ENCODE measurements around the gene LATS2.

Gene LATS2

DNA sequence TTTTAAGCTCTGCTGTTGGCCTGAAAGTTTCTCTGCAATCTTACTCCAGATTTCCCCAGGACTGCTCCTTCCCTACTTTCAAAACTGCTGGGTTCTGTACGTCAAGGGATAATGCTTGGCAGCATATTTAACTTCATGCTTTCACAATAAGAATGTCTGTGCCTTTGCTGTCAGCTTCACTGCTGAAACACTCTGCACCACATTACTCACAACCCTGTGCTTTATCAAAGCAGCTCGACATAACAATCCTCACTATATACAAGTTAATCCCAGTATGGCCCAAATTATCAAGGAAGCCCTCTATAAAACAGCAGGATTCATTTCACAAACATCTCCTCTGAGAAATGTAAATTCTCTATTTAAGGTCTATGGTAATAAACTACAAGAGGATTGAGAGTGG is 17.5 kb downstream of the LATS2 start:
- DNase-seq = no peak
- Histone ChIP-seq H3K27ac (peak overlapping the region in 1 of 2 donors; percentile 43), H3K36me3 (peaks cover 0 to 4% (median 4%) of the 10 kb centered on the region in 3 donors), H3K27me3 (no peaks in the 10 kb centered on the region), H3K9me3 (no peaks in the 10 kb centered on the region), H3K4me3 (no peak overlapping the region), H3K4me1 (peaks cover 0 to 94% (median 46%) of the 10 kb centered on the region in 4 donors)
- TF ChIP-seq, protein P1, sequence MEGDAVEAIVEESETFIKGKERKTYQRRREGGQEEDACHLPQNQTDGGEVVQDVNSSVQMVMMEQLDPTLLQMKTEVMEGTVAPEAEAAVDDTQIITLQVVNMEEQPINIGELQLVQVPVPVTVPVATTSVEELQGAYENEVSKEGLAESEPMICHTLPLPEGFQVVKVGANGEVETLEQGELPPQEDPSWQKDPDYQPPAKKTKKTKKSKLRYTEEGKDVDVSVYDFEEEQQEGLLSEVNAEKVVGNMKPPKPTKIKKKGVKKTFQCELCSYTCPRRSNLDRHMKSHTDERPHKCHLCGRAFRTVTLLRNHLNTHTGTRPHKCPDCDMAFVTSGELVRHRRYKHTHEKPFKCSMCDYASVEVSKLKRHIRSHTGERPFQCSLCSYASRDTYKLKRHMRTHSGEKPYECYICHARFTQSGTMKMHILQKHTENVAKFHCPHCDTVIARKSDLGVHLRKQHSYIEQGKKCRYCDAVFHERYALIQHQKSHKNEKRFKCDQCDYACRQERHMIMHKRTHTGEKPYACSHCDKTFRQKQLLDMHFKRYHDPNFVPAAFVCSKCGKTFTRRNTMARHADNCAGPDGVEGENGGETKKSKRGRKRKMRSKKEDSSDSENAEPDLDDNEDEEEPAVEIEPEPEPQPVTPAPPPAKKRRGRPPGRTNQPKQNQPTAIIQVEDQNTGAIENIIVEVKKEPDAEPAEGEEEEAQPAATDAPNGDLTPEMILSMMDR (IDR thresholded peaks at IDR 0.05) = no peak
- intact Hi-C loops (cut with DNase I; ENCODE audit: low total_unique reads) = no loop called here

DNA sequence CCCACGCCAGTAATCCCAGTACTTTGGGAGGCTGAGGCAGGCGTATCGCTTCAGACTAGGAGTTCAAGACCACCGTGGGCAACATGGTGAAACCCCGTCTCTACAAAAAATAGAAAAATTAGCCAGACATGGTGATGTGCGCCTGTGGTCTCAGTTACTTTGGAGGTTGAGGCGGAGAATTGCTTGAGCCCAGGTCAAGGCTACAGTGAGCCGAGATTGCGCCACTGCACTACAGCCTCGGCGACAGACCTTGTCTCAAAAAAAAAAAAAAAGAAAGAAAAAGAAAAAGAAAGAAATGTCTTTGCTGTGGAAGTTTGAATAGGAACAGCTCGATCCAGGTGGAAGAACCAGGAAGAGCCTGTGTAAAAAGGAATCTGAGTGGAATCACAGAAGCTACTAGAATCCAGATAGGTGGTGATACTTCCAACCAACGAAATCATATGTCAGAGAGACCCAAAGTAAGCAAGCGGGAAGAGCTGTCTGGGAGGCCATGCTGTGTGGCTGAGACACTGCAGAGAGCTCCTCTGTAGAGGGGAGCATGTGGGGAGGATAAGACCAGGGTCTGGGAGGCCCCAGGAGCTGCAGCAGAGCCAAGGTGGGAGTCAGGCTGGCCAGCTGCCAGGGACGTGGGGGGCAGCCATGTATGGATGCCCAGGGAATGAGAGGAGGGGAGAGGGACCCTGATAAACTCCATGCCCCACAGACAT is 21.1 kb downstream of the LATS2 start:
- TF ChIP-seq, protein P1 (IDR thresholded peaks at IDR 0.05) = no peak
- Histone ChIP-seq H3K36me3 (peaks cover 0 to 4% (median 4%) of the 10 kb centered on the region in 3 donors), H3K4me1 (peaks cover 0 to 77% (median 28%) of the 10 kb centered on the region in 4 donors), H3K27ac (no peak overlapping the region), H3K27me3 (no peaks in the 10 kb centered on the region), H3K9me3 (no peaks in the 10 kb centered on the region), H3K4me3 (no peak overlapping the region)
- intact Hi-C loops (cut with DNase I; ENCODE audit: low total_unique reads) = no loop called here
- DNase-seq = peak in 1 of 2 donors; percentile 10

DNA sequence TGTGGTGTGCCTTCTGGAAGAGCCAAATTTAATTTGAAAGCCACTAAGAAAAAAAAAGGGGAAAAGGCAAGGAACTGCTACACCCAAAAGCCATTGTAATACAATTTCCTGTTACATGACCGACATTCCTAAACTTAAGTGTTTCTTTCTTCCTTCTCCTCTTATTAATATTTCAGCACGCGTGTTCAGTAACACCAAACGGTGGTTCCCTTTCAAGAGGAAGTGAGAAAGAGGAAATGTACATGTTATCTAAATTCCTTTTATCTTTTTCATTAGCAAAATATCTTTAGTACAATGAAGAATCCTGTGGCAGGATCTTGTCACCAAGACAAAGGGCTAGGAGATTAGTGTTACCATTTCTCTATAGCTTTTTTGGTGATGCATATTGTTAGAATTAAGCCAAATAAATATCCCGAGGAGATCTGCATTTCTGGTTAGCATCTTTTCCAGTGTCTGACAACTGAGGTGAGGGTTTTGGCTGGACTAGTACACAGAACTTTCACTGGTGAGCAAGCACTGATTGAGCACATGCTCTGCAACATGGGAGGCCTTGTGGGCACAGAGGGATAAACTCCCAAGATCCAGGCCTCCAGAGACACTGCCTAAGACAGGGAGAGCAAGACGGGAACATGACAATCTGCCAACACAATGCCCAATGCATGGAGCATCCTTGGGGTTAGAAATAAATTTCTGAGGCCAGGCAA is 22.1 kb downstream of the LATS2 start:
- intact Hi-C loops (cut with DNase I; ENCODE audit: low total_unique reads) = no loop called here
- TF ChIP-seq, protein P1 (IDR thresholded peaks at IDR 0.05) = no peak

DNA sequence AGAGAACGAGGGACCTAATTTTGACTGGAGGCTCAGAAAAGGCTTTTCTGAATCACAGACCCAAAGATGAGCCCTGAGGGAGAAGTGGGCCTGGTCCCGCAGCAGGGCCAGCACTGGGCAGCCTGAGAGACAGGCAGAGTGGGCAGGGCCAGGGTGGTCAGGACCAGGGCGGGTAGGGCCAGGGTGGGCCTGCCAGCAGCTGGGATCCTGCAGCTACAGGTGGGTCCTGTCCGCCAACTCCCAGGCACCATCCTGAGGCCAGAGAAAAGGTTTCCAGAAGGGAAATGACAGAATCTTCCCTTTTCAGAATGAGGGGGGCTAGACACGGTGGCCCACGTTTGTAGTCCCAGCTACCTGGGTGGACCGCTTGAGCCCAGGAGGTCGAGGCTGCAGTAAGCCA is 23.7 kb downstream of the LATS2 start:
- H3K27ac ChIP-seq = no peak overlapping the region
- H3K27me3 ChIP-seq = no peaks in the 10 kb centered on the region
- H3K4me3 ChIP-seq = no peak overlapping the region
- H3K4me1 ChIP-seq = peaks cover 9 to 79% (median 38%) of the 10 kb centered on the region in 4 donors
- intact Hi-C loops (cut with DNase I; ENCODE audit: low total_unique reads) = no loop called here
- H3K9me3 ChIP-seq = no peaks in the 10 kb centered on the region
- DNase-seq = peak in 1 of 2 donors; percentile 12
- TF ChIP-seq, protein P1 (IDR thresholded peaks at IDR 0.05) = no peak
- peaks cover 0 to 4% (median 4%) of the 10 kb centered on the region in 3 donors for H3K36me3 ChIP-seq

More for the DNA sequence above, 22.1 kb downstream of the LATS2 start:
- no peak overlapping the region for H3K27ac ChIP-seq
- H3K4me3 ChIP-seq = no peak overlapping the region
- H3K27me3 ChIP-seq = no peaks in the 10 kb centered on the region
- H3K4me1 ChIP-seq = peaks cover 0 to 77% (median 29%) of the 10 kb centered on the region in 4 donors
- no peaks in the 10 kb centered on the region for H3K9me3 ChIP-seq
- H3K36me3 ChIP-seq = peaks cover 0 to 4% (median 4%) of the 10 kb centered on the region in 3 donors
- DNase-seq = peak in 1 of 2 donors; percentile 9

DNA sequence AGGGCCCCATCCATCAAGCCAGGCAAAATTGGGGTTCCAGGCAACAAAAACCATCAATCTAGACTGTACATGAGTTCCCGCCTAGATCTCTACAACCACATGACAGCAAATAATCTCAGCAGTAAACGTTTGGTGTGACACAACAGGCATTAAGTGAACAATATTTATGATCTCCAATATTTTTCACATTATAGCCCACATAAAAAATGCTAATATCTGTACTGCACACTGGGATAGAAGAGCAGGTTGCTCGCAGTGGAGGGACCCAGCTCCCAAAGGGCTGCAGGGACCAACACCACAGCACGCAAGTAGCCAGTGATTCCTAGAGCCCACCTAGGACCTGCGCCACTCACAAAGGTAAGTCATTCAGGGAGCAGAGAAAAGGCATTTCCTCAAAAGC is 25.9 kb downstream of the LATS2 start:
- Histone ChIP-seq H3K36me3 (peaks cover 0 to 4% (median 2%) of the 10 kb centered on the region in 3 donors), H3K27ac (peak overlapping the region in 1 of 2 donors; percentile 27), H3K4me3 (no peak overlapping the region), H3K4me1 (peaks cover 9 to 81% (median 44%) of the 10 kb centered on the region in 4 donors), H3K27me3 (no peaks in the 10 kb centered on the region), H3K9me3 (no peaks in the 10 kb centered on the region)
- intact Hi-C loops (cut with DNase I; ENCODE audit: low total_unique reads) = no loop called here
- peak in 1 of 2 donors; percentile 3 for DNase-seq
- TF ChIP-seq, protein P1 (IDR thresholded peaks at IDR 0.05) = no peak
